ENCODE measurements around the gene TTC39A.

DNA sequence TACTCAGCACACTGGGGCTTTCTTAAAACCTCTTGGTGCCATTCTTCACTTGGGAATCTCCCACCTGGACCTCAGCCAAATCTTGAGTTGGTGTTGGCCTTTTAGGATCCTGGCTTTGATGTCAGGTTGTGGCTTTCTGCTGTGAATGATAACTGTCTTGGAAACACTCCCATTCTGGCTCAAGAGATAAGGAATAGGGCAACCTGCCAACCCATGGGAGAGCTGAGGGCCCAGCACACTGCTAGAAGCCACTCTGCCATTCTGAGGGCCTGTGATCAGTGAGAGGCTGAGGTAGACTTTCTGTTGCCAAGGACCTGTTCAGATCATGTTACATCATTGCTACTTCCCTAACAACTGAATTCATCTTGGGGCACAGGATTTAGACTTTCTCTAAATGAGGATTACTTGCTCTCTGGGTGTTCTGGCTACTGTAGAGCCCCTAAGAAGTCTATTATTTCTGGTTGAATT lies 45.8 kb downstream of the TTC39A start:
- TF ChIP-seq, protein P1, sequence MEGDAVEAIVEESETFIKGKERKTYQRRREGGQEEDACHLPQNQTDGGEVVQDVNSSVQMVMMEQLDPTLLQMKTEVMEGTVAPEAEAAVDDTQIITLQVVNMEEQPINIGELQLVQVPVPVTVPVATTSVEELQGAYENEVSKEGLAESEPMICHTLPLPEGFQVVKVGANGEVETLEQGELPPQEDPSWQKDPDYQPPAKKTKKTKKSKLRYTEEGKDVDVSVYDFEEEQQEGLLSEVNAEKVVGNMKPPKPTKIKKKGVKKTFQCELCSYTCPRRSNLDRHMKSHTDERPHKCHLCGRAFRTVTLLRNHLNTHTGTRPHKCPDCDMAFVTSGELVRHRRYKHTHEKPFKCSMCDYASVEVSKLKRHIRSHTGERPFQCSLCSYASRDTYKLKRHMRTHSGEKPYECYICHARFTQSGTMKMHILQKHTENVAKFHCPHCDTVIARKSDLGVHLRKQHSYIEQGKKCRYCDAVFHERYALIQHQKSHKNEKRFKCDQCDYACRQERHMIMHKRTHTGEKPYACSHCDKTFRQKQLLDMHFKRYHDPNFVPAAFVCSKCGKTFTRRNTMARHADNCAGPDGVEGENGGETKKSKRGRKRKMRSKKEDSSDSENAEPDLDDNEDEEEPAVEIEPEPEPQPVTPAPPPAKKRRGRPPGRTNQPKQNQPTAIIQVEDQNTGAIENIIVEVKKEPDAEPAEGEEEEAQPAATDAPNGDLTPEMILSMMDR (IDR thresholded peaks at IDR 0.05) = no peak
- no peak for TF ChIP-seq POLR2A (IDR thresholded peaks at IDR 0.05)
- no peak for TF ChIP-seq EP300 (IDR thresholded peaks at IDR 0.05)

Measured in gastroesophageal sphincter (tissue), 3 donors.